SH-SY5Y (cell line): Measurements from ENCODE around the gene CDC23.

Source experiments
- GATA2 ChIP-seq: IDR thresholded peaks from 2 replicates; pipeline ENCODE4 v1.6.1; 2011; ENCODE audit warnings: mild to moderate bottlenecking, low read depth, low read length
- GATA3 ChIP-seq: IDR thresholded peaks from 2 replicates; pipeline ENCODE4 v1.6.1; 2011; ENCODE audit warnings: low read depth, mild to moderate bottlenecking, low read length, moderate library complexity

DNA sequence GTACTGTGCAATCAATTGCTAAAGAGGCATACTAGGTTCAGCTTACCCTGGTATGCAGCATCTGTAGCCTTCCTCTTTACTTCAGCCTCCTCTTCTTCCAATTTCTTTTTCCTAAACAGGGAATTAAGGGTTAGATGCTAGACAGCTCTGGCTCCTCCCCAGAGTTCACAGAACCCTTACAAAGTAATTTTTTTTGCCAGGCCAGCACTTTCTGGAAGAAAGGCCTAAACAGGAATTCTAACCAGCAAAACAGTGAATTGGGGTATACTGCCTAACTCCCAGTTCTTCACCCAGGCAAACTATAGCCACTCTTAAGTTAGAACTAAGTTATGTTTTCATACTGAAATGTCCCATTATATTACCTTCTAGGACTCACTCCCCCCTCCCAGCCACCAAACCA, 42.8 kb downstream of the CDC23 start:
- TF ChIP-seq GATA3 (no peak), GATA2 (no peak)
